Left lung (tissue), 10 donors: ENCODE results near the gene PPP1R36. TPM values are rescaled to one million over a fixed set of nuclear protein-coding genes. Genes with fewer than 3 reads are reported as not detected.
"Not testable (repeated sequence)": the region's sequence is repeated elsewhere in the genome, so short reads cannot be mapped to it uniquely, and the experiment has no call there.

Experiments
- ATAC-seq: fragments of 200-7000 bp; cut with Tn5 transposase; one replicate; pipeline ENCODE4 v1.9.1; 2020; ENCODE audit warnings: moderate library complexity
- DNase-seq, 4 donors: peaks; one replicate each; pipeline ENCODE4 v3.0.0-alpha.2; 2013 to 2020
- H3K27ac ChIP-seq, 2 donors: fragments of 200-600 bp; sonication (generic) in 1 of 2; one replicate each; pipeline versions ENCODE4 v1.5.0 to v1.8.0; 2020 to 2021
- H3K27me3 ChIP-seq, 2 donors: fragments of 200-600 bp; sonication (generic) in 1 of 2; one replicate each; pipeline versions ENCODE4 v1.5.0 to v1.8.0; 2020 to 2021
- H3K36me3 ChIP-seq, 2 donors: fragments of 200-600 bp; sonication (generic) in 1 of 2; one replicate each; pipeline versions ENCODE4 v1.5.0 to v1.8.0; 2020 to 2021
- H3K4me1 ChIP-seq, 2 donors: fragments of 200-600 bp; one replicate each; pipeline ENCODE4 v1.8.0; 2021
- H3K4me3 ChIP-seq, 2 donors: fragments of 200-600 bp; sonication (generic) in 1 of 2; one replicate each; pipeline versions ENCODE4 v1.5.0 to v1.8.0; 2020 to 2021; ENCODE audit warnings: mild to moderate bottlenecking in 1 of 2
- H3K9me3 ChIP-seq, 2 donors: fragments of 200-600 bp; sonication (generic) in 1 of 2; one replicate each; pipeline versions ENCODE4 v1.5.0 to v1.8.0; 2020 to 2021
- intact Hi-C, 2 donors: fragments of 100-400 bp; cut with DNase I; formaldehyde crosslinking; loops; one replicate each; pipeline versions ENCODE4 v1.11.2 to v1.14.2; 2022
- polyA plus RNA-seq, 6 donors: library from polyadenylated mRNA; unstranded; fragments of 120-200 nt; gene quantifications; one replicate each; pipeline ENCODE4 v1.2.1, GENCODE V29; 2013; ENCODE audit not compliant: insufficient read length in 6 of 6
- total RNA-seq, 2 donors: library from RNA; stranded (reverse); fragmentation: NEBNext Ultra II Directional; extraction: Animal tissue kit (Norgen Biotek cat#: 25700); gene quantifications; one replicate each; pipeline ENCODE4 v1.2.1, GENCODE V29; 2021
- TF ChIP-seq, protein P1 (sequence below), 2 donors: fragments of 200-600 bp; sonication (generic) in 1 of 2; IDR thresholded peaks; one replicate each; pipeline versions ENCODE4 v1.5.0 to v1.8.0; 2021; ENCODE audit warnings: antibody characterized with exemption in 2 of 2
- donor health status: DM: no; HTN: yes; CAD: no.
- donor health status: DM: no; HTN: no; CAD: no.

PPP1R36 gene
- total and polyA plus RNA-seq, 8 donors: 0.33 to 2.1 (median 0.74) TPM

DNA sequence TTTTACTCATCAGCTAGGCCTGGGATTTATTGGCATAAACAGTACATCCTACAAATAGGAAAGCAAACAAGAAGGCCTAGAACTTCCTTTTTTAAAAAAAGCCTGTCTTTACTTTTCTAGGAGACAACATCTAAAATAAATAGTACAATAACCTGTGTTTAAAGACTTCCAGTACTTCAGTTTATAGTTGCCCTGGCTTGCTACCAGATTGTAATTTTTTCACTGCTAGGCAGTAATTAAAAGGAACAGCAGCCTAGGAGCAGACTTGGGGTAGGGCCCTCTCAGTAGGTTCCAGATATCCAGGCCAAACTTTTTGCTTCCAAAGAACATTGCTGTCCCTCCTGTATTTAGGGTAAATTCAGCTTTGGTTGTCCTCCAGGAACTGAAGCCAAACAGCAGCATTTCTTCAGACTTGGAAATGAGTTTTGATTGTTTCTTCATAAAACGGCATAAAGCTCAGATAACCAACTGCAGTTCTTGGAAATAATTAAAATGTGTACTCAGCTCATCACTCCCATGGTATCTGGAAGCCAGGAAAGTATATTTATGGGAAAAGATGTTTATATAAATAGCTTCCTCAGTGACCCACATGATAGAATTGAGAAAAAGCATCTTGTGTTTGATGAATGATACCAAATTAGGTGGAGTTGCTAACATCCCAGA is 61.7 kb downstream of the PPP1R36 start:
- Histone ChIP-seq H3K27ac (peak overlapping the region in 1 of 2 donors; percentile 35), H3K4me1 (peaks cover 0 to 11% of the 10 kb centered on the region in 2 donors), H3K36me3 (no peaks in the 10 kb centered on the region), H3K27me3 (no peaks in the 10 kb centered on the region), H3K4me3 (no peak overlapping the region), H3K9me3 (no peaks in the 10 kb centered on the region)
- peak in 2 of 4 donors; percentile 54 to 75 for DNase-seq
- TF ChIP-seq, protein P1, sequence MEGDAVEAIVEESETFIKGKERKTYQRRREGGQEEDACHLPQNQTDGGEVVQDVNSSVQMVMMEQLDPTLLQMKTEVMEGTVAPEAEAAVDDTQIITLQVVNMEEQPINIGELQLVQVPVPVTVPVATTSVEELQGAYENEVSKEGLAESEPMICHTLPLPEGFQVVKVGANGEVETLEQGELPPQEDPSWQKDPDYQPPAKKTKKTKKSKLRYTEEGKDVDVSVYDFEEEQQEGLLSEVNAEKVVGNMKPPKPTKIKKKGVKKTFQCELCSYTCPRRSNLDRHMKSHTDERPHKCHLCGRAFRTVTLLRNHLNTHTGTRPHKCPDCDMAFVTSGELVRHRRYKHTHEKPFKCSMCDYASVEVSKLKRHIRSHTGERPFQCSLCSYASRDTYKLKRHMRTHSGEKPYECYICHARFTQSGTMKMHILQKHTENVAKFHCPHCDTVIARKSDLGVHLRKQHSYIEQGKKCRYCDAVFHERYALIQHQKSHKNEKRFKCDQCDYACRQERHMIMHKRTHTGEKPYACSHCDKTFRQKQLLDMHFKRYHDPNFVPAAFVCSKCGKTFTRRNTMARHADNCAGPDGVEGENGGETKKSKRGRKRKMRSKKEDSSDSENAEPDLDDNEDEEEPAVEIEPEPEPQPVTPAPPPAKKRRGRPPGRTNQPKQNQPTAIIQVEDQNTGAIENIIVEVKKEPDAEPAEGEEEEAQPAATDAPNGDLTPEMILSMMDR (IDR thresholded peaks at IDR 0.05): no peak
- intact Hi-C loops: no loop called here
- peak; percentile 71 for ATAC-seq

GRCh38 chr14:64612021-64612380 is 62.2 kb downstream of the PPP1R36 start:
- H3K9me3 ChIP-seq: no peaks in the 10 kb centered on the region
- no peaks in the 10 kb centered on the region for H3K36me3 ChIP-seq
- peaks cover 0 to 11% of the 10 kb centered on the region in 2 donors for H3K4me1 ChIP-seq
- ATAC-seq (peak; percentile 66), DNase-seq (no peak)
- intact Hi-C loops: no loop called here
- TF ChIP-seq, protein P1 (IDR thresholded peaks at IDR 0.05): no peak
- no peak overlapping the region for H3K4me3 ChIP-seq
- H3K27ac ChIP-seq: peak overlapping the region in 1 of 2 donors; percentile 35
- H3K27me3 ChIP-seq: no peaks in the 10 kb centered on the region

GRCh38 chr14:64612971-64613666 is 63.4 kb downstream of the PPP1R36 start:
- Histone ChIP-seq H3K27me3 (no peaks in the 10 kb centered on the region), H3K27ac (no peak overlapping the region), H3K4me3 (no peak overlapping the region), H3K4me1 (peaks cover 0 to 11% of the 10 kb centered on the region in 2 donors), H3K9me3 (no peaks in the 10 kb centered on the region), H3K36me3 (no peaks in the 10 kb centered on the region)
- no peak for DNase-seq
- TF ChIP-seq, protein P1 (IDR thresholded peaks at IDR 0.05): no peak
- intact Hi-C loops: no loop called here
- ATAC-seq: no peak

DNA sequence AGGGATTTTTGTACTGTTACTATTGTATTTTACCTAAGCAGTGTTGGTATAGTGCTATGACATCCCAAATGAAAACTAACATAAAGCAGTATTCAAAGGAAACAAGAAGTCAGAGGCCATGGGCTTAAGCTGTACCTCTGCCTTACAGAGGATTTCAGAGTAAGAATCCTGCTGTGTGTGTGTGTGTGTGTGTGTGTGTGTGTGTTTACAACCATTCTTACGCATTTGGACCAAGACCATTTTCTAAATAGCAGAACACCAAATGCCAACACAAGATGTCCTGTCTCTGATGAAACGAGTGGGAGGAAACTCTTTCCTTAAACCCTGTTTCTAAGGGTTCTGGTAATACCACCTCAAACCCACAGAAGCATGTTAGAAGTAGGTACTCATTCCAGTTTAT is 64.4 kb downstream of the PPP1R36 start:
- H3K4me1 ChIP-seq: peaks cover 0 to 11% of the 10 kb centered on the region in 2 donors
- H3K27me3 ChIP-seq: no peaks in the 10 kb centered on the region
- H3K4me3 ChIP-seq: no peak overlapping the region
- ATAC-seq: no peak
- no peaks in the 10 kb centered on the region for H3K36me3 ChIP-seq
- DNase-seq: no peak
- TF ChIP-seq, protein P1 (IDR thresholded peaks at IDR 0.05): no peak
- no peak overlapping the region for H3K27ac ChIP-seq
- H3K9me3 ChIP-seq: no peaks in the 10 kb centered on the region
- intact Hi-C loops: no loop called here

- peaks cover 0 to 11% of the 10 kb centered on the region in 2 donors for H3K4me1 ChIP-seq
- intact Hi-C loops: no loop called here
- DNase-seq: no peak
- ATAC-seq: no peak
- no peaks in the 10 kb centered on the region for H3K27me3 ChIP-seq
- H3K9me3 ChIP-seq: no peaks in the 10 kb centered on the region
- H3K27ac ChIP-seq: no peak overlapping the region
- H3K4me3 ChIP-seq: no peak overlapping the region
- H3K36me3 ChIP-seq: no peaks in the 10 kb centered on the region
- TF ChIP-seq, protein P1 (IDR thresholded peaks at IDR 0.05): no peak
These were observed 65.1 kb downstream of the PPP1R36 start for GRCh38 chr14:64614805-64615391.

DNA sequence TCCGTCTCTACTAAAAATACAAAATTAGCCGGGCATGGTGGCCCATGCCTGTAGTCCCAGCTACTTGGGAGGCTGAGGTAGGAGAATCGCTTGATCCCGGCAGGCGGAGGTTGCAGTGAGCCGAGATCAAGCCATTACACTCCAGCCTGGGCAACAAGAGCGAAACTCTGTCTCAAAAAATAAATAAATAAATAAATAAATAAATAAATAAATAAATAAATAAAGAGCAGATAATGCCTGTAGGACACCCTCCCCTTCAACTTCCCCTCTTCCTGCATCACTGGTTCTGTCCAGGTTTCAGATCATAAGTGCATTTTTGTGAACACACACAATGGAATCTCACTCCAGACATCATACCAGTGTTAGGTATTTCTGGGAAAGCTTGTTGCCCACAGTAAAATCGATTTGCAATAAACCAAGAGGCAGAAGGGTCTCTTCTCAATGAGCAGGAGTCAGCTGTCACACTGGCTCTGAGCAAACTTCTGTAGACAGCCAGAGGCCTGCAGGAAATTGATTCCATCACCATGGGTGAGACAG is 68.2 kb downstream of the PPP1R36 start:
- ATAC-seq, H3K27ac ChIP-seq, H3K4me1 ChIP-seq, DNase-seq, intact Hi-C loops, H3K9me3 ChIP-seq, H3K36me3 ChIP-seq, H3K4me3 ChIP-seq, H3K27me3 ChIP-seq: not testable (repeated sequence)
